GM19395 (cell line): ENCODE results near the gene IRF7.

ENCODE experiments used
- ATAC-seq: cut with Tn5 transposase; IDR thresholded peaks from one replicate; pipeline ENCODE4 v1.9.1; 2021; ENCODE audit warnings: mild to moderate bottlenecking, moderate library complexity; ENCODE audit not compliant: unreplicated experiment

Gene IRF7

DNA sequence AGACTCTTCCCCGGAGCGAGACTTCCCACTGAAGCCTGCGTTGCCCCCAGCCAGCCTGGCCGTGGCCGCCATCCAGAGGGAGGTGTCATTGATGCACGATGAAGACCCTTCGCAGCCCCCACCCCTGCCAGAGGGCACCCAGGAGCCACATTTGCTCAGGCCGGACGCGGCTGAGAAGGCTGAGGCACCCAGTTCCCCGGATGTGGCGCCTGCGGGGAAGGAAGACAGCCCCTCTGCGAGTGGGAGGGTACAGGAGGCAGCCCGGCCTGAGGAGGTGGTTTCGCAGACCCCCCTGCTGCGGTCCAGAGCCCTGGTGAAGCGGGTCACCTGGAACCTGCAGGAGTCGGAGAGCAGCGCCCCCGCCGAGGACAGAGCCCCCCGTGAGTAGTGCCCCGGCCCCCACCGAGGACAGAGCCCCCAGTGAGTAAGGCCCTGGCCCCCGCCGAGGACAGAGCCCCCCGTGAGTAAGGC, 6.4 kb downstream of the IRF7 start:
- ATAC-seq = no peak

DNA sequence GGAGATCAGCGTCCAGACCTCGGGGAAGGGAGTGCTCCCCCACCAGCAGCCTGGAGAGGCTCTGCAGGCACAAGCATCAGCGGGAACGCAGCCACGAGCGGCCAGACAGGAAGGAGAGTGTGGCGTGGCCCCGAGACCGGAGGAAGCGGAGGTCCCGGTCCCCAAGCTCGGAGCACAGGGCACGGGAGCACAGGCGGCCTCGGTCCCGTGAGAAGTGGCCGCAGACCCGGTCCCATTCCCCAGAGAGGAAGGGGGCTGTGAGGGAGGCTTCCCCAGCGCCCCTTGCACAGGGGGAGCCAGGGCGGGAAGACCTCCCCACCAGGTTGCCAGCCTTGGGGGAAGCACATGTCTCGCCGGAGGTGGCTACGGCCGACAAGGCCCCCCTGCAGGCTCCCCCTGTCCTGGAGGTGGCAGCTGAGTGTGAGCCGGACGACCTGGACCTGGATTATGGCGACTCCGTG, 6.9 kb downstream of the IRF7 start:
- ATAC-seq = no peak

DNA sequence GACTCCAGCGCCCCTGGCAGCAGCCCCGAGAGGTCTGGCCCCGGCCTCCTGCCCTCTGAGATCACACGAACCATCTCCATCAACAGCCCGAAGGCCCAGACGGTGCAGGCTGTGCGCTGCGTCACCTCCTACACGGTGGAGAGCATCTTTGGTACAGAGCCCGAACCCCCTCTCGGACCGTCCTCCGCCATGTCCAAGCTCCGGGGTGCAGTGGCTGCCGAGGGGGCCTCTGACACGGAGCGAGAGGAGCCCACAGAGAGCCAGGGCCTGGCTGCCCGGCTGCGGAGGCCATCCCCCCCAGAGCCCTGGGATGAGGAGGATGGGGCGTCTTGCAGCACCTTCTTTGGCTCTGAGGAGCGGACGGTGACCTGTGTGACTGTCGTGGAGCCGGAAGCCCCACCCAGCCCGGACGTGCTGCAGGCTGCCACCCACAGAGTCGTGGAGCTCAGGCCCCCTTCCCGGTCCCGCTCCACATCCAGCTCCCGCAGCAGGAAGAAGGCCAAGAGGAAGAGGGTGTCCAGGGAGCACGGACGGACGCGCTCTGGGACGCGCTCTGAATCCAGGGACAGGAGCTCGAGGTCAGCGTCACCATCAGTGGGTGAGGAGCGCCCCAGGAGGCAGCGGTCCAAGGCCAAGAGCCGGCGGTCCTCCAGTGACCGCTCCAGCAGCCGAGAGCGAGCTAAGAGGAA, 7.6 kb downstream of the IRF7 start:
- no peak for ATAC-seq

DNA sequence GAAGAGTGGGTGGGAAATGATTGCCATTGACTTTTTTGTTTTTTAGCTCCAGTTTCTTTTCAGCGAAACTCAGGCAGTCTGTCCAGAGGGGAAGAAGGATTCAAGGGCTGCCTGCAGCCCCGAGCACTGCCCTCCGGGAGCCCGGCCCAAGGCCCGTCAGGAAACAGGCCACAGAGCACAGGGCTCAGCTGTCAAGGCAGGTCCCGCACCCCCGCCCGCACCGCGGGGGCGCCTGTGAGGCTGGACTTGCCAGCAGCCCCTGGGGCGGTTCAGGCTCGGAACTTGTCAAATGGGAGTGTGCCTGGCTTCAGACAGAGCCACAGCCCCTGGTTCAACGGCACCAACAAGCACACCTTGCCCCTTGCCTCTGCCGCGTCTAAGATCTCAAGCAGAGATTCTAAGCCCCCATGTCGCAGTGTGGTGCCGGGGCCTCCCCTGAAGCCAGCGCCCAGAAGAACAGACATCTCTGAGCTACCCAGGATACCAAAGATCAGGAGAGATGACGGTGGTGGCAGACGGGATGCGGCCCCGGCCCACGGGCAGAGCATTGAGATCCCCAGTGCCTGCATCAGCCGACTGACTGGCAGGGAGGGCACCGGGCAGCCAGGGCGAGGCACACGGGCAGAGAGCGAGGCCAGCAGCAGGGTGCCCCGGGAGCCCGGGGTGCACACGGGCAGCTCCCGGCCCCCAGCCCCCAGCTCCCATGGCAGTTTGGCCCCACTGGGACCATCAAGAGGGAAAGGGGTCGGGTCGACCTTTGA, 8.6 kb downstream of the IRF7 start:
- ATAC-seq = no peak

DNA sequence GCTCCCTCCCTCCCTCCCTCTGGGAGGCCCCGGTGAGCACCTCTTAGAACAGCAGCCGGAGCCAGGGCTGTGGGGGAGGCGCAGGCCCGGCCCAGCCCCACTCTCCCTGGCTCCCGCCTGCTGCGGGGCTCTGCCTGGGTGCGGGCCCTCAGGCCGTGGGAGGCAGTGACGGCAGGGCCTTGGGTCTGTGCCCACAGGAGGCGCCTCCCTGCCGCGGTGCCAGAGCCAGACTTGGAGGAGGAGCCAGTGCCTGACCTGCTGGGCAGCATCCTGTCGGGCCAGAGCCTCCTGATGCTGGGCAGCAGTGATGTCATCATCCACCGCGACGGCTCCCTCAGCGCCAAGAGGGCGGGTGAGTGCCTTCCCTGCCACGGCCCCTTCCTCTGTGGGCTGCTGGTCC, 9.5 kb downstream of the IRF7 start:
- no peak for ATAC-seq

DNA sequence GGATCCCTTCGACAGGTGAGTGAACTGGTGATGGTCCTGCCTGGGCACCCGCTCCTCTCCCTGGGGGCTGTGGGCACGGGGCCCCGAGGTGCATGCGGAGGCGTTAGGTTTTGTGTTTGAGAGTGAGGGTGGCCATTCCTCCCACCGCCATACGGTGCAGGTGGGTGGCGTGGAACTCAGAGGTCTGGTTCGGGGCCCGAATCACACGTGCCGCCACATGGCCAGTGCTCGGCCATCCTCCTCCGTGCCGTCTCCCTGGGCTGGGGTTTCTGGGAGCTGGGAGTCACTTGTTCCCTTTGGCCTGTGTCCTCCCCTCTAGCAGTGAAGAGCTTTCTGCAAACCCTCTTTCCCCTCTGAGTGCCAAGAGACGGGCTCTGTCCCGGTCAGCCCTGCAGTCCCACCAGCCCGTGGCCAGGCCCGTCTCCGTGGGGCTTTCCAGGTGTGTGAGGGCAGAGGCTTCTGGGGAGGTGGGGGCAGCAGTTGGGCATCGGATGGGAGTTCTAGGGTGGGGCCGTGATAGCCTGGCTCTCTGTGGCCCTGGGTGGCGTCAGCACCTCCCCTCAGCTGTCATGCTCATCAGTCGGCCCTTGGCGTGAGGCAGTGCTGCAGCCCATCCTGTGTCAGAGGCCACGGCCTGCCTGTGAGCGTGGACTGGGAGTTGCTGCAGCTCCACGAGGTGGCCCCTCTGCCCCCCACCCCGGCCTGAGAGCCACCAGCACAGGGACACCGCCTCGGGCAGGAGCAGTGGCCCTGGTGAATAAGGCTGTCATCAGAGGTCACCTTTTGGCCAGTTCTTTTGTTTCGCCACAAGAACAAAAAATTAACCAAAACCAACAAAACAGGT, 10.2 kb downstream of the IRF7 start:
- no peak for ATAC-seq

DNA sequence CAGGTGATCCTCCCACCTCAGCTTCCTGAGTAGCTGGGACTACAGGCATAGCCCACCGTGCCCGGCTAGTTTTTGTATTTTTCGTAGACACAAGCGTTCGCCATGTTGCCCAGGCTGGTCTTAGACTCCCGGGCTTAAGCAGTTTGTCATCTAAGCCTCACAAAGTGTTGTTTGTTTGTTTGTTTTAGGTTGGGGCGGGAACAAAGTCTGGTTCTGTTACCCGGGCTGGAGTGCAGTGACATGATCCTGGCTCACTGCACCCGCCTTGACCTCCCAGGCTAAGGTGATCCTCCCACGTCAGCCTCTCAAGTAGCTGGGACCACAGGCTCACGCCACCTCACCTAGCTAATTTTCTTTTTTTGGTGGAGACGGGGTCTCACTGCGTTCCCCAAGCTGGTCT, 12.6 kb downstream of the IRF7 start:
- ATAC-seq = no peak

DNA sequence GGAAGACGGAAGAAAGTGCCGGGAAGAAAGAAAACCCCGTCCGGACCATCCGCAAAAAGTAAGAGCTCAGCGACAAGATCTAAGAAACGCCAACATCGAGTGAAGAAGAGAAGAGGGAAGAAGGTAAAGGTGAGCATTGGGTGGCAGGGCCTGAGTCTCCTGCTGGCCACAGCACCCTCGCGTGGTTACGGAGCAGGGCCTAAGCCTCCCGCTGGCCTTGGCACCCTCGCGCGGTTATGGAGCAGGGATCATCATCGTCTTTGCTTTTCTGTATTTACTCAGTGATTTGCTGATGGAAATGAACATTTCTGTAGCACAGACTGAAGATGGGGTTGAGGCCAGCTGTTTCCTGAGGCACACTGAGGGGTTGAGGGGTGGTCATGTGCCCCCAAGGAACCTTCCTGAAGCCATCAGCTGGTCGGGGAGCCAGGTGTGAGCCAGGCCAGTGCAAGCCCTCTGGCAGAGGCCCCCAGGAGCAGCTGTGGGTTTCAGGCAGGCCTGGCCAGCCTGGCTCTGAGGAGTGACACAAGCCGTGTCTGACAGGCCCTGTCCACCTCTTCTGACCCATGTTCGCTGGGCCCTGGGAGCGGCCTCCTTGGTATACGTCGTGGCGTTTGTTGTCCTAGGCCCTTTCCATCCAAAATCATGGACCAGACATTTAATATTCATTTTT, 14.0 kb downstream of the IRF7 start:
- no peak for ATAC-seq

DNA sequence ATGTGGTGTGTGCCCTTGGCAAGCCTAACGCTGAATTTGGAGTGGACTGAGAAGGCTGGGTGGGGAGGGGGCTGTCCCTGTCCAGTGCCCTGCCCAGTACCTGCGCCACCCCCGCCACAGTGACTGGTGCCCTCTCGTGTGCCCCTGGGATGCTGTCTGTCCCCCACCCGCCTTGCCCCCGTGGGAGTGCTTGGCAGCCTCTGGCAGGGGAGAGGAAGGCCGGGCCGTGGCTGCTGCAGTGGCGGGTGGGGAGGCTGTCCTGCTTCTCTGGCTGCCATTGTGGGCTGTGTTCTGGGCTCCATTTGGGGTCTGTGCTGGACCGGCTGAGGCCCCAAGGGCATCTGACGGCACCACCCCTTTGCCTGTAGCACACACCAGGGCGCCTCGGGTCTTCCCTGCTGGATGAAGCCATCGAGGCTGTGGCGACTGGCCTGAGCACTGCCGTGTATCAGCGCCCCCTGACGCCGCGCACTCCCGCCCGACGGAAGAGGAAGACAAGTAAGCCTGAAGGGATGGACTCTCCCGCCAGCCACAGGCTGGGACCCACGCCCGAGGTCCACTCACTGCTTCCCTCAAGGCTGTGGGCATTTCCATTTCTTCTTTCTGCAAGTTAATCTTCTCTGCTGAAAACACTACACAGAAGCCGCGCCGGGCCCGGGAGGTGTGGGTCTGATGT, 17.6 kb downstream of the IRF7 start:
- ATAC-seq = no peak

DNA sequence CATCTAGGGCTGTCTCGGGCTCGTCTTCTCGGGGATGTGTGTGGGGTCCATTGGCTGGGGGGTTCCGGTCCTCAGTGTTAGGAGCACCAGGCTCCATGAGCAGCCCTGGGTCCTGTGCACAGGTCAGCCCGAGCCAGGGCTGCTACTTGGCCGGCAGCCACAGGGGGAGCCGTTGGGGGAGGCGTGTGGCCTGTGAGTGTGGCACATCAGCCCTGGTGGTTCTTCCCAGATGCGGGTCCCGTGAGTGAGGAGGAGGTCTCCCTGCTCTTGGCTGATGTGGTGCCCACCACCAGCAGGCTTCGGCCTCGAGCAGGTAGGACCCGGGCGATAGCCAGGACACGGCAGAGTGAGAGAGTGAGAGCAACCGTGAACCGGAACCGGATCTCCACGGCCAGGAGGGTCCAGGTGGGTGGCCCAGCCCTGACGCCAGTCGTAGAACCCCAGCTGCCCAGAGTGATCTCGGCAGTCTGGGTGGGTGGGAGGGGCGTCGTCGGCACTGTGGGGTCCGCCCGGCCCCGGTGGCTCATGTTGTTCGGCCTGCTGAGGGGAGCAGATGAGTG, 18.5 kb downstream of the IRF7 start:
- no peak for ATAC-seq

DNA sequence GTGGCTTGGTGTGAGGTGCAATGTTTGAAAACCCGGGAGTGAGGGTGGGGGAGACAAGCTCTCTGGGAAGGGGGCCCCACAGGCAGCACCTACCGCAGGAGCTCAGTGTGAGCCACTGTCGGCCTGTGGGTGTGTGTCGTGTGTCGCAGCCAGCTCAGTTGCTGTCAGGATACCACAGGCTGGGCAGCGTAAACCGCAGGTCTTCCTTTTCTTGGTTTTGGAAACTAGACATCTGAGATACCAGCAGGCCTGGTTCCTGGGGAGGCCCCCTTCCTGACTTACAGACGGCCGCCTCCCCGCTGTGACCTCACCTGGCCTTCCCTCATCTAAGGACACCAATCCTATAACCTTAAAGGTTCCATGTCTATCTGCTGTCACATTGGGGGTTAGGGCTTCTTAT, 19.4 kb downstream of the IRF7 start:
- no peak for ATAC-seq

DNA sequence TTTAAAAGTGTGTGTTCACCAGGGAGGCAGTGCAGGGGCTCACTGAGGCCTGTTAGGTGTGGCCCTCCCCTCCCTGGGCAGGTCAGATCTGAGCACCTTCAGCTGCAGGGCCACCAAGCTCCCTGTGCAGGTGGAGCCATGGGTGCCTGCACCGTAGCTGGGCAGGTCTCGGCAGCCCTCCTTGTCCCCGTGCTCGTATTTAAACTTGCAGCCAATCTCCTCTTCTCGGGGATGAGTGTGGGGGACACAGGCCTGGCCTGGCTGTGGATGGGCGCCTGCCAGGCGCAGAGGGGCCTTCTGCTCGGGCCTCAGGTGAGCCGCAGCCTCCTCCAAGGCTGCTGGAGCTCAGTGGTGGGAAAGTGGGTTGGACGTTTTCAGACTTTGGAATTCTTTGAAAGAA, 20.4 kb downstream of the IRF7 start:
- no peak for ATAC-seq

DNA sequence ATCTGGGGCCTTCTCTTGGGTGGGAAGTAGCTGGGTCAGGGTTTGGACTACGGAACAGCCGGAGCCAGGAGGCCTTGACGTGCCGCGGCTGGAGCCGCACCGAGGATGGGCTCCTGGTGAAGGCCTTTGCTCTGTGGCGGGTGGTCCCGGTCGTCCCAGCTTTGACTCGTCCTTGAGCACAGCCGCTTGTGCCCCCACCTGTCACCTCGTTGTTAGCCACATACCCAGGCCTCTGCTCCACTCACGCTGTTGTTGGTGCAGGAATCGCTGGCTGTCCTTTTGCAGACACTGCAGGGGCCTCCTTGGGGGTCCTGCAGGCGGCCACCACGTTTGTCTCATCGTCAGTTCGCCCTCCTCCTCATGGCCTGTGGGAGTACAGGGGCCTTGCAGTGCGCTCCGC, 22.4 kb downstream of the IRF7 start:
- ATAC-seq = no peak

DNA sequence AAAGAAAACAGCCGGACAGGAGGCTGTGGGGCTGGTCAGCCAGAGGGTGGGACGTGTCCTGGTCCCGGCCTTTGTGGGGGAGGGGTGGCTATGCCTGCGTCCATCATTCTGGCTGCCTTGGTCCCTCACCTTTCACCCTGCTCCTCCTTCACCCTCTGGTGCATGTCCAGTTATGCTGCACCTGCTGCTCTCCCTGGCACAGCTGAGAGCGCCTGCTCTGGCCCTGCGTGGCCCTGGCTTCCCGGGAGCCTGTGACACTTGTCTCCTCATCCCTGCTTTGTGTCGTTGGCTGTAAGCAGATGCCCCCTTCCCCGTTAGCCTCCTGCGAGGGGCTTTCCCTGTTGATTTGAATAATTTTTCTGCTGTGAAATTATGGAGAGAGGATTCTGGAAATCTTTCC, 22.8 kb downstream of the IRF7 start:
- ATAC-seq = no peak

DNA sequence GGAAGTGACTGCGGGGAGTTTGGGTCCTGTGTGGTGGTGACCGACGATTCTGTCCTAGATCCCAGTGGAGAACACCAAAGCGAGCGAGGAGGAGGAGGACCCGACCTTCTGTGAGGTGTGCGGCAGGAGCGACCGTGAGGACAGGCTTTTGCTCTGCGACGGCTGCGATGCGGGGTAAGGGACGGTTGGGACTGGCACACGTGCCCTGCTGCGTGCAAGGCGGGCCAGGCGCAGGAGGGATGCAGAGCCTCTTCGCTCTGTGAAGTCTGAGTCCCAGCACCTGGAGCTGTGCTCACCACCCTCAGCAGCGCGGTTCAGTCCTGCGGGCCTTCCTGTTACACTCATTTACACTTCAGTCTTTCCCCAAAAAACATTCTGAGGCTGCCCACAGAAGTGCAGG, 23.2 kb downstream of the IRF7 start:
- ATAC-seq = no peak

DNA sequence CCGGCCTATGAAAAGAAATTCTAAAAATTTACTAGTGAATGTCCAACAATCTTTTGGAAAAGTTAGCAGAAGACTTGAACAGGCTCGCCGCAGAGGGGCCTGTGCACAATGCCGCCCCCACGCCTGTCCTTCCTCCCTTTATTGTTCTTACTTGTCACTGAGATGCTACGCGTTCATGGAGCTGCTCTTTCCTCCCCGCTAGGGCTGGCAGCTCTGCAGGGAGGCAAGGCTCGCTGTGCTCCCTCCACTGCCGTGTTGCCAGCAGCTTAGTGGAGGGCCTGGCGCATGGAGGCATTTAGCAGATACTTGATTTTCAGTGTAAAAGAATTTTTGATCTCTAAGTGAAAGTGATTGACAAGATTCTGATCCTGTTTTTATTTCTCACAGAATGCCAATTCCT, 24.8 kb downstream of the IRF7 start:
- no peak for ATAC-seq

DNA sequence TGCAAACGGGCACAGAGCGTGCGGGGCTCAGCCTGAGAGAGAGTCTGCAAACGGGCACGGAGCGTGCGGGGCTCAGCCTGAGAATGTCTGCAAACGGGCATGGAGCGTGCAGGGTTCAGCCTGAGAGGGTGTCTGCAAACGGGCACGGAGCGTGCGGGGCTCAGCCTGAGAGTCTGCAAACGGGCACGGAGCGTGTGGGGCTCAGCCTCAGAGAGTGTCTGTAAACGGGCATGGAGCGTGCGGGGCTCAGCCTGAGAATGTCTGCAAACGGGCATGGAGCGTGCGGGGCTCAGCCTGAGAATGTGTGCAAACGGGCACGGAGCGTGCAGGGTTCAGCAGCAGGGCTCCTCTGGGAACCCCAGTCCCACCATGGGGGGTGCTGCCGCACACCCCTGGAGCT, 26.0 kb downstream of the IRF7 start:
- ATAC-seq = no peak

DNA sequence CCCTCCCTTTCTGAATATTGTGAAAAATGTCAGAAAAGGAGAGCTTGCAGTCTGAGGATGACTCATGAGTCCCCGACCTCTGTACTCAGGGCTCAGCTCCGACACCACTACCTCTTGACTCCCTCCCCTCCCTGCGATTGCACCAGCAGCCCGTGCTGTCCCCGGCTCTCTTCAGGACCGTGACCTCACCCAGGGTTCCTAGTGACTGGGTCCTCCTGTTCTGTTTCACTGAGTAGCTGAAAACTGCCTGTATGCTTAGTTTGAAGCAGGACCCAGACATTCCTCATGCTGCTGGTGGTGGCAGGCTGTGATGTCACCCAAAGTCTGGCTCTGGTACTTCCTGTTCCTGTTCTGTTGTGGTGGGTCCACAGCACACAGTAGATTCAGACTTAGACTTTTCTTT, 27.8 kb downstream of the IRF7 start:
- ATAC-seq = no peak

DNA sequence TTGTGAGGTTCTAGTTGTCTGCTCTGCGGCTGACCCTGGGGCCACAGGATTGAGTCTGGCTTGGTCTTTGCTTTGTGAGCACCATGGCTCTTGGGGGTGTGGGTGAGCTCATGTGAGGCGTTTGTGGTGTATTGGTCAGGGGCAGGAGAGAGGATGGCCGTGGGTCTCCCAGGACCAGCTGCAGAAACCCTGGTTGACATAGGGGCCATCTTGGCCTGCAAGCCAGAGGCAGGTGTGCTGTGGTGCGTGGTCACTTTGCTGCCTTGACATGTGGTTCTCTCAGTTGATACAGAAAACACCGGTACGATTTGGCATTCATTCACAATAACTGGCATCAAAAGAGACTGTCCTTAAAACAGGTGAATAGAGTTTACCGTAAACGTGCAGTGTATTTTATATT, 28.2 kb downstream of the IRF7 start:
- no peak for ATAC-seq
